Adrenal gland (tissue), 5 donors: Measurements from ENCODE around the gene AMN1.

Source experiments
- POLR2A ChIP-seq, 2 donors: fragments of 450-650 bp; IDR thresholded peaks; one replicate each; pipeline ENCODE4 v1.6.1; 2017; ENCODE audit warnings: antibody characterized with exemption in 2 of 2, mild to moderate bottlenecking in 2 of 2, moderate library complexity in 1 of 2
- TF ChIP-seq, protein P1 (sequence below), 6 experiments: fragments of 450-650 bp in 4 of 6; fragments of 200-600 bp in 2 of 6; sonication (generic) in 1 of 6; IDR thresholded peaks; 1 replicate in 5 of 6; 2 replicates in 1 of 6; pipeline versions ENCODE4 v1.5.1 to v1.8.0; 2016 to 2021; ENCODE audit warnings: antibody characterized with exemption in 6 of 6, mild to moderate bottlenecking in 2 of 6, moderate library complexity in 1 of 6
- donor health status: DM: no; HTN: no; CAD: no.

DNA sequence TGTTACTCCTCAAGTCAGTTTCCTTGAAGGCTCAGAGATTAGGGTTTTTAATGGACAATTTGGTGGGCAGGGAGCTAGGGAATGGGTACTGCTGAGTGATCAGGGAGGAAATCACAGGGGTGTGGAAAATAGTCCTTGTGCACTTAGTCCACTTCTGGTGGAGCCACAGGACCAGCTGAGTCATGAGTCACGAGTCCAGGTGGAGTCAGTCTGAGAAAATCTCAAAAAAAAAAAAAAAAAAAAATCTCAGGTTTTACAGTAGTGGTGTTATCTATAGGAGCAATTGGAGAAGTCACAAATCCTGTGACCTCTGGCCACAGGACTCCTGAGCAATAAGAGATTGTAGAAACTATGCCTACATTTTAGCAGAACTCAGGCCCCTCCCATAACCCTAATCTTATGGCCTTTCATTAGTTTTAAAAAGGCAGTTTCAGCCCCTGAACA, 28.2 kb upstream of the AMN1 start:
- TF ChIP-seq, protein P1, sequence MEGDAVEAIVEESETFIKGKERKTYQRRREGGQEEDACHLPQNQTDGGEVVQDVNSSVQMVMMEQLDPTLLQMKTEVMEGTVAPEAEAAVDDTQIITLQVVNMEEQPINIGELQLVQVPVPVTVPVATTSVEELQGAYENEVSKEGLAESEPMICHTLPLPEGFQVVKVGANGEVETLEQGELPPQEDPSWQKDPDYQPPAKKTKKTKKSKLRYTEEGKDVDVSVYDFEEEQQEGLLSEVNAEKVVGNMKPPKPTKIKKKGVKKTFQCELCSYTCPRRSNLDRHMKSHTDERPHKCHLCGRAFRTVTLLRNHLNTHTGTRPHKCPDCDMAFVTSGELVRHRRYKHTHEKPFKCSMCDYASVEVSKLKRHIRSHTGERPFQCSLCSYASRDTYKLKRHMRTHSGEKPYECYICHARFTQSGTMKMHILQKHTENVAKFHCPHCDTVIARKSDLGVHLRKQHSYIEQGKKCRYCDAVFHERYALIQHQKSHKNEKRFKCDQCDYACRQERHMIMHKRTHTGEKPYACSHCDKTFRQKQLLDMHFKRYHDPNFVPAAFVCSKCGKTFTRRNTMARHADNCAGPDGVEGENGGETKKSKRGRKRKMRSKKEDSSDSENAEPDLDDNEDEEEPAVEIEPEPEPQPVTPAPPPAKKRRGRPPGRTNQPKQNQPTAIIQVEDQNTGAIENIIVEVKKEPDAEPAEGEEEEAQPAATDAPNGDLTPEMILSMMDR (IDR thresholded peaks at IDR 0.05), result no peak
- TF ChIP-seq POLR2A (IDR thresholded peaks at IDR 0.05), result no peak
